ENCODE results near the gene TAGLN. TPM values are rescaled to one million over a fixed set of nuclear protein-coding genes. Genes with fewer than 3 reads are reported as not detected.

TAGLN gene
- total and polyA plus RNA-seq, 2 of the 8 experiments (the other 6 are each of a cell fraction or from before 2014, with no cell fraction given), result 140 to 300 TPM

DNA sequence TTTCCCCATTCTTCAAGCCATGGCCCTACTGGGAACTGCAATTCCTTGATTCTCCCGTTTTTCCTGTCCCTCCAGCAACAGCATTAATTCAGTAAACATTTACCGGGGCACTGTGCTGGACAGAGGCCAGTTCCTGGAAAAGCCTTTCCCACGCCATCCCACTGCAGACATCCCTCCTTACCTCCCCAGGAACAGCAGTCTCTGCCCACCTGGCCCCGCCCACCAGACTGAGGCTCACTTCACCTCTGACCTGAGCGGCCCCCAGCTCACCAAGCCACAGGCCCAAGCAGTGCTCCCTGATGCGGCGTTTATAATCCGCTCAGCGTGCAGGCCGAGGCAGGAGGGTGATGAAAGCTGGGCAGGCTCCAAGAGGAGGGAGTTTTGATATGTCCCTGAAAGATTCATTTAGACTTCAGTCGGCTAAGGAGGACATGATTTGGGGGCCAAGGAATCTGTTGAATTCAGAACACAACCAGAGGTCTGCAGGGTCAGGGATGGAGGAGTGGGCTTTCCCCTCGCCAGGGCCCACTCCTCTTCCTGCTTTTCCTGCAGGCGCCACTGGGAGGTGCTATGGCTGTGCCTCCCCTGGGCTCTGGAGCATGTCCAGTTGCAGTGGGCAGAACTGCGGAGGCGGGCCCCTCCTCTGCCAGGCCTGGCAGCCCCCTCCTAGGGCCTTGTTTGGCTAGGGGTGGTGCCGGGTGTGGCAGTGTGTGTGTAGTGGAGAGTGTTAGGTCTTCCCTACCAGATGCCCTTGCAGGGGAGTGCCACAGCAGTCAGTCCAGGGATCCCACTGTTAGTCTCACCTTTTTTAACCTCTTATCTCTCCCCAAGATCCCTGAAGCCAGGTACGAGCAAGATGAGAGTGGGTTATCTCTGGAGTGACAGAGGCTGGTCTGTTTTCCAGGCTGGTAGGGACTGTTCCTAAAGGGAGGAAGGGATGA is 1.4 kb upstream of the TAGLN start (continued):
- TF ChIP-seq, protein P1, sequence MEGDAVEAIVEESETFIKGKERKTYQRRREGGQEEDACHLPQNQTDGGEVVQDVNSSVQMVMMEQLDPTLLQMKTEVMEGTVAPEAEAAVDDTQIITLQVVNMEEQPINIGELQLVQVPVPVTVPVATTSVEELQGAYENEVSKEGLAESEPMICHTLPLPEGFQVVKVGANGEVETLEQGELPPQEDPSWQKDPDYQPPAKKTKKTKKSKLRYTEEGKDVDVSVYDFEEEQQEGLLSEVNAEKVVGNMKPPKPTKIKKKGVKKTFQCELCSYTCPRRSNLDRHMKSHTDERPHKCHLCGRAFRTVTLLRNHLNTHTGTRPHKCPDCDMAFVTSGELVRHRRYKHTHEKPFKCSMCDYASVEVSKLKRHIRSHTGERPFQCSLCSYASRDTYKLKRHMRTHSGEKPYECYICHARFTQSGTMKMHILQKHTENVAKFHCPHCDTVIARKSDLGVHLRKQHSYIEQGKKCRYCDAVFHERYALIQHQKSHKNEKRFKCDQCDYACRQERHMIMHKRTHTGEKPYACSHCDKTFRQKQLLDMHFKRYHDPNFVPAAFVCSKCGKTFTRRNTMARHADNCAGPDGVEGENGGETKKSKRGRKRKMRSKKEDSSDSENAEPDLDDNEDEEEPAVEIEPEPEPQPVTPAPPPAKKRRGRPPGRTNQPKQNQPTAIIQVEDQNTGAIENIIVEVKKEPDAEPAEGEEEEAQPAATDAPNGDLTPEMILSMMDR (IDR thresholded peaks at IDR 0.05; ENCODE audit: control extremely low read depth in 1 of 3, insufficient read depth in 1 of 3, low read depth in 1 of 3, low read length in 3 of 3), result peak; percentile 80 to 95 (median 89)
- no peak for TF ChIP-seq GABPA (IDR thresholded peaks at IDR 0.05; ENCODE audit: borderline replicate concordance, insufficient read depth, low read length)
- no peak for TF ChIP-seq KDM1A (IDR thresholded peaks at IDR 0.05; ENCODE audit: borderline replicate concordance, low read length)
- TF ChIP-seq RNF2 (IDR thresholded peaks at IDR 0.05; ENCODE audit: borderline replicate concordance, low read depth, low read length, missing control alignments, poor library complexity, severe bottlenecking), result no peak
- no peak for TF ChIP-seq ASH2L (IDR thresholded peaks at IDR 0.05; ENCODE audit: low read length)
- TF ChIP-seq, protein P2, sequence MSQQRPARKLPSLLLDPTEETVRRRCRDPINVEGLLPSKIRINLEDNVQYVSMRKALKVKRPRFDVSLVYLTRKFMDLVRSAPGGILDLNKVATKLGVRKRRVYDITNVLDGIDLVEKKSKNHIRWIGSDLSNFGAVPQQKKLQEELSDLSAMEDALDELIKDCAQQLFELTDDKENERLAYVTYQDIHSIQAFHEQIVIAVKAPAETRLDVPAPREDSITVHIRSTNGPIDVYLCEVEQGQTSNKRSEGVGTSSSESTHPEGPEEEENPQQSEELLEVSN (IDR thresholded peaks at IDR 0.05), result no peak
- TF ChIP-seq CHD2 (IDR thresholded peaks at IDR 0.05; ENCODE audit: low read length), result no peak
- no peak for TF ChIP-seq HDAC2 (IDR thresholded peaks at IDR 0.05; ENCODE audit: borderline replicate concordance in 1 of 2, low read depth in 2 of 2, low read length in 2 of 2)
- TF ChIP-seq EZH2 (IDR thresholded peaks at IDR 0.05; ENCODE audit: low read depth, low read length, severe bottlenecking), result no peak
- TF ChIP-seq BACH1 (IDR thresholded peaks at IDR 0.05; ENCODE audit: low read length), result 0 out of 2 replicates have a peak, but pooled peaks have one; percentile 16
- no peak for TF ChIP-seq TAF1 (IDR thresholded peaks at IDR 0.05; ENCODE audit: low read depth, low read length)
- TF ChIP-seq SUZ12 (IDR thresholded peaks at IDR 0.05; ENCODE audit: low read length), result no peak
- no peak for TF ChIP-seq CBX8 (IDR thresholded peaks at IDR 0.05; ENCODE audit: borderline replicate concordance, low read depth, low read length)
- TF ChIP-seq RXRA (IDR thresholded peaks at IDR 0.05; ENCODE audit: insufficient read depth, low read depth, low read length), result no peak
- no peak for TF ChIP-seq EP300 (IDR thresholded peaks at IDR 0.05; ENCODE audit: borderline replicate concordance in 1 of 2, low read depth in 2 of 2, low read length in 2 of 2)
- 0 out of 4 replicates have a peak, but pooled peaks of 1 of the 2 experiments have one; percentile 42 for TF ChIP-seq SIN3A (conservative IDR thresholded peaks at IDR 0.05 in 1 of 2, IDR thresholded peaks at IDR 0.05 in 1 of 2; ENCODE audit: low read depth in 1 of 2, low read length in 2 of 2)
- TF ChIP-seq FOSL1 (IDR thresholded peaks at IDR 0.05; ENCODE audit: insufficient read depth, low read depth, low read length), result no peak
- no peak for TF ChIP-seq BRCA1 (IDR thresholded peaks at IDR 0.05; ENCODE audit: low read depth, low read length)
